ENCODE data around the gene NUP85. TPM values are rescaled to one million over a fixed set of nuclear protein-coding genes. Genes with fewer than 3 reads are reported as not detected.
A peak's percentile ranks its signal among the peaks of the same experiment; 100 is the strongest.

The NUP85 gene
- total and polyA plus RNA-seq, 2 of the 4 experiments (the other 2 are of a cell fraction), result 29.4 to 54.4 TPM

GRCh38 chr17:75159196-75160031 lies 46.1 kb upstream of the NUP85 start:
- intact Hi-C loops (cut with micrococcal nuclease) (no loop called here), dilution Hi-C loops (cut with HindIII; ENCODE audit: low sequenced_read_pairs, unreplicated experiment) (no loop called here), in situ Hi-C loops (cut with MboI; ENCODE audit: low sequenced_read_pairs) (no loop called here)
- ChIA-PET POLR2A (ENCODE audit: unreplicated experiment) (no interaction called here), CTCF (interaction anchor here (0.6 kb wide), 1 partner anchor 27 kb away, joined by 4 read pairs; no protein-coding TSS in a partner anchor)
- no peak overlapping the region for H3K18ac ChIP-seq (ENCODE audit: low read depth, low read length)
- H2AK5ac ChIP-seq (ENCODE audit: low read depth, low read length), result no peak overlapping the region
- H3K4me3 ChIP-seq (ENCODE audit: insufficient read depth, low read depth, low read length), result no peak overlapping the region
- peaks cover 3% of the 10 kb centered on the region for H3K4me1 ChIP-seq (ENCODE audit: control insufficient read depth, insufficient read depth, low read length)
- H3K36me3 ChIP-seq (ENCODE audit: control insufficient read depth, insufficient read depth, low read length), result peaks cover 12% of the 10 kb centered on the region
- H4K8ac ChIP-seq (ENCODE audit: low read depth in 2 of 2, low read length in 2 of 2), result no peak overlapping the region
- no peak overlapping the region for H3K9ac ChIP-seq (ENCODE audit: low read depth, low read length)
- H3K23ac ChIP-seq (ENCODE audit: low read depth, low read length), result no peak overlapping the region
- no peak overlapping the region for H4K5ac ChIP-seq (ENCODE audit: low read depth, low read length)
- H2BK5ac ChIP-seq (ENCODE audit: low read depth, low read length, poor library complexity, severe bottlenecking), result peak overlapping the region; percentile 3
- no peak overlapping the region for H2BK20ac ChIP-seq (ENCODE audit: low read depth, low read length)
- peaks cover 6 to 28% of the 10 kb centered on the region in 2 experiments; a peak in 3 of 4 replicates for H3K79me1 ChIP-seq (ENCODE audit: low read depth in 1 of 2, low read length in 2 of 2)
- no peak overlapping the region for H2AK9ac ChIP-seq (replicated peaks; ENCODE audit: low read depth, low read length, poor library complexity)
- no peak overlapping the region for H4K91ac ChIP-seq (ENCODE audit: insufficient read depth, low read depth, low read length)
- H3K56ac ChIP-seq (ENCODE audit: extremely low read depth, insufficient read depth, low read length), result no peak overlapping the region
- DNase-seq (peak; percentile 78), ATAC-seq (ENCODE audit: low read depth) (peak; percentile 56; the same call in 1 of the 2 replicates)
- H3K27me3 ChIP-seq (ENCODE audit: control insufficient read depth, insufficient read depth, low read length), result no peaks in the 10 kb centered on the region
- no peaks in the 10 kb centered on the region for H3K9me3 ChIP-seq (ENCODE audit: control insufficient read depth, insufficient read depth, low read length)
- BruUV-seq (replicated peaks), result no TSS peak
- peak overlapping the region; percentile 31; the same call in 1 of the 2 replicates for H3K4me2 ChIP-seq (ENCODE audit: low read depth, low read length)
- no peak overlapping the region for H3K4ac ChIP-seq (ENCODE audit: low read depth, low read length)
- WGBS, 2 experiments (ENCODE audit: extremely low coverage in 2 of 2, insufficient read length in 1 of 2), result no CpG with 5 or more reads among the region's 4 CpGs
- H2BK120ac ChIP-seq (ENCODE audit: low read depth, low read length), result no peak overlapping the region
- H3K9me1 ChIP-seq (ENCODE audit: insufficient read depth, low read length), result peaks cover 9% of the 10 kb centered on the region; the same call in 1 of the 2 replicates
- no peak overlapping the region for H3K14ac ChIP-seq (replicated peaks; ENCODE audit: low read depth, low read length)
- TF ChIP-seq RAD21 (IDR thresholded peaks at IDR 0.05; ENCODE audit: low read length), result no peak
- no peak for TF ChIP-seq RFX5 (IDR thresholded peaks at IDR 0.05; ENCODE audit: low read depth, low read length)
- 0 out of 2 replicates have a peak, but pooled peaks have one; percentile 33 for TF ChIP-seq FOS (IDR thresholded peaks at IDR 0.05; ENCODE audit: low read depth, low read length)
- TF ChIP-seq, protein P1, sequence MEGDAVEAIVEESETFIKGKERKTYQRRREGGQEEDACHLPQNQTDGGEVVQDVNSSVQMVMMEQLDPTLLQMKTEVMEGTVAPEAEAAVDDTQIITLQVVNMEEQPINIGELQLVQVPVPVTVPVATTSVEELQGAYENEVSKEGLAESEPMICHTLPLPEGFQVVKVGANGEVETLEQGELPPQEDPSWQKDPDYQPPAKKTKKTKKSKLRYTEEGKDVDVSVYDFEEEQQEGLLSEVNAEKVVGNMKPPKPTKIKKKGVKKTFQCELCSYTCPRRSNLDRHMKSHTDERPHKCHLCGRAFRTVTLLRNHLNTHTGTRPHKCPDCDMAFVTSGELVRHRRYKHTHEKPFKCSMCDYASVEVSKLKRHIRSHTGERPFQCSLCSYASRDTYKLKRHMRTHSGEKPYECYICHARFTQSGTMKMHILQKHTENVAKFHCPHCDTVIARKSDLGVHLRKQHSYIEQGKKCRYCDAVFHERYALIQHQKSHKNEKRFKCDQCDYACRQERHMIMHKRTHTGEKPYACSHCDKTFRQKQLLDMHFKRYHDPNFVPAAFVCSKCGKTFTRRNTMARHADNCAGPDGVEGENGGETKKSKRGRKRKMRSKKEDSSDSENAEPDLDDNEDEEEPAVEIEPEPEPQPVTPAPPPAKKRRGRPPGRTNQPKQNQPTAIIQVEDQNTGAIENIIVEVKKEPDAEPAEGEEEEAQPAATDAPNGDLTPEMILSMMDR (conservative IDR thresholded peaks at IDR 0.05; ENCODE audit: low read depth, low read length), result no peak
- no peak for TF ChIP-seq MAZ (IDR thresholded peaks at IDR 0.05; ENCODE audit: borderline replicate concordance, low read depth, low read length)
- no peak for TF ChIP-seq CHD1 (IDR thresholded peaks at IDR 0.05; ENCODE audit: low read depth, low read length)
- no peak overlapping the region for H2BK15ac ChIP-seq (ENCODE audit: low read depth, low read length)
- no peak overlapping the region for H3K27ac ChIP-seq (ENCODE audit: insufficient read depth, low read length)
- no peaks in the 10 kb centered on the region for H4K20me1 ChIP-seq (ENCODE audit: insufficient read depth, low read length)
- no peak overlapping the region for H2AFZ ChIP-seq (replicated peaks; ENCODE audit: low read length, poor library complexity)
